A549 (cell line): ENCODE results near the gene SMCO4. TPM values are rescaled to one million over a fixed set of nuclear protein-coding genes. Genes with fewer than 3 reads are reported as not detected.

Experiments used
- ATAC-seq, 2 experiments: fragments of 200-7000 bp in 1 of 2; fragments of >200 bp in 1 of 2; cut with Nextera tagmentation in 1 of 2; cut with Tn5 transposase in 1 of 2; 3 replicates each; pipeline versions ENCODE4 v1.8.0 to v1.9.1; 2018 to 2020; ENCODE audit warnings: mild to moderate bottlenecking in 1 of 2, moderate library complexity in 1 of 2
- CTCF ChIA-PET: fragments of 300-600 bp; sonication (Branson Sonifier 250); formaldehyde crosslinking; extraction: SDS; loops from one replicate; lab custom pipeline; 2021; ENCODE audit warnings: antibody characterized with exemption, inconsistent platforms; lab: Yijun Ruan, JAX
- POLR2A ChIA-PET: fragments of 350-600 bp; formaldehyde crosslinking; extraction: SDS; loops from one replicate; lab custom pipeline; 2021; ENCODE audit warnings: antibody characterized with exemption, inconsistent platforms; lab: Yijun Ruan, JAX
- DNase-seq, 2 experiments: peaks; one replicate each; pipeline versions ENCODE4 v3.0.0 to v3.0.0-alpha.2; 2011 to 2016; ENCODE audit warnings: low read depth in 1 of 2, low spot score in 1 of 2
- FAIRE-seq: peaks from 2 replicates; lab custom pipeline; 2011; peaks lifted over from hg19 to GRCh38; lab: Jason Lieb, UNC
- H3K27ac ChIP-seq, 2 experiments: fragments of >200 bp; sonication (Bioruptor Twin); formaldehyde crosslinking; 3 replicates each; pipeline ENCODE4 v1.5.1; 2016 to 2017
- H3K4me1 ChIP-seq: fragments of >200 bp; sonication (Bioruptor Twin); formaldehyde crosslinking; 3 replicates; pipeline ENCODE4 v1.6.1; 2016
- H3K4me2 ChIP-seq: fragments of >200 bp; sonication (Bioruptor Twin); formaldehyde crosslinking; 3 replicates; pipeline ENCODE4 v1.6.1; 2016
- H3K4me3 ChIP-seq: fragments of >200 bp; sonication (Bioruptor Twin); formaldehyde crosslinking; 3 replicates; pipeline ENCODE4 v1.5.1; 2016
- H3K9me3 ChIP-seq: fragments of >200 bp; sonication (Bioruptor Twin); formaldehyde crosslinking; 3 replicates; pipeline ENCODE4 v1.6.1; 2016
- ATOH8 ChIP-seq: fragments of 250-450 bp; sonication (Bioruptor Pico); IDR thresholded peaks from 2 replicates; pipeline ENCODE4 v1.5.0; 2020; ENCODE audit warnings: low read depth, mild to moderate bottlenecking, moderate library complexity
- CBX8 ChIP-seq: fragments of 200-600 bp; sonication (generic); IDR thresholded peaks from 2 replicates; pipeline ENCODE4 v1.6.1; 2016
- CEBPB ChIP-seq, 2 experiments: fragments of >200 bp in 1 of 2; sonication (Bioruptor Twin) in 1 of 2; formaldehyde crosslinking in 1 of 2; IDR thresholded peaks; 2 replicates each; pipeline ENCODE4 v1.6.1; 2012 to 2016
- CTCF ChIP-seq: fragments of >200 bp; sonication (Bioruptor Twin); formaldehyde crosslinking; IDR thresholded peaks from 3 replicates; pipeline ENCODE4 v1.5.1; 2016
- E2F6 ChIP-seq: IDR thresholded peaks from 2 replicates; pipeline ENCODE4 v1.6.1; 2012; ENCODE audit warnings: low read depth, borderline replicate concordance
- ESRRA ChIP-seq: fragments of 150-350 bp; IDR thresholded peaks from 2 replicates; pipeline ENCODE4 v1.6.1; 2014; ENCODE audit warnings: mild to moderate bottlenecking, low read length, borderline replicate concordance
- HMGXB4 ChIP-seq: fragments of 250-450 bp; sonication (Bioruptor Pico); IDR thresholded peaks from 2 replicates; pipeline ENCODE4 v1.5.0; 2021; ENCODE audit warnings: mild to moderate bottlenecking, moderate library complexity, borderline replicate concordance
- JUN ChIP-seq, 2 experiments: fragments of >200 bp; sonication (Bioruptor Twin); formaldehyde crosslinking; IDR thresholded peaks; 2 replicates in 1 of 2; 3 replicates in 1 of 2; pipeline ENCODE4 v1.6.1; 2016 to 2017
- JUNB ChIP-seq: fragments of >200 bp; sonication (Bioruptor Twin); formaldehyde crosslinking; IDR thresholded peaks from 2 replicates; pipeline ENCODE4 v1.6.1; 2016
- KDM1A ChIP-seq: fragments of 200-600 bp; sonication (generic); IDR thresholded peaks from 2 replicates; pipeline ENCODE4 v1.6.1; 2016; ENCODE audit warnings: low read depth, mild to moderate bottlenecking
- KDM5A ChIP-seq: fragments of 200-600 bp; sonication (generic); IDR thresholded peaks from 2 replicates; pipeline ENCODE4 v1.6.1; 2016; ENCODE audit warnings: antibody characterized with exemption, mild to moderate bottlenecking
- PHF8 ChIP-seq: fragments of 200-600 bp; sonication (generic); IDR thresholded peaks from 2 replicates; pipeline ENCODE4 v1.6.1; 2016; ENCODE audit warnings: low read depth, mild to moderate bottlenecking, antibody characterized with exemption, moderate library complexity, borderline replicate concordance
- POLR2A ChIP-seq: IDR thresholded peaks from 2 replicates; pipeline ENCODE4 v1.6.1; 2012; ENCODE audit warnings: mild to moderate bottlenecking, low read length
- RARB ChIP-seq: fragments of 250-450 bp; sonication (Bioruptor Pico); IDR thresholded peaks from 2 replicates; pipeline ENCODE4 v1.8.0; 2021; ENCODE audit warnings: mild to moderate bottlenecking, moderate library complexity
- TFCP2L1 ChIP-seq: fragments of 250-450 bp; sonication (Bioruptor Pico); IDR thresholded peaks from 2 replicates; pipeline ENCODE4 v1.5.0; 2021; ENCODE audit warnings: mild to moderate bottlenecking
- TP53 ChIP-seq: fragments of 250-450 bp; sonication (Bioruptor Pico); IDR thresholded peaks from 2 replicates; pipeline ENCODE4 v1.5.0; 2021; ENCODE audit warnings: mild to moderate bottlenecking, moderate library complexity
- ZNF302 ChIP-seq: fragments of 250-450 bp; sonication (Bioruptor Pico); IDR thresholded peaks from 2 replicates; pipeline ENCODE4 v1.9.0; 2021; ENCODE audit warnings: inconsistent platforms, mild to moderate bottlenecking, moderate library complexity
- WGBS: methylation state at CpG from one replicate; pipeline ENCODE4 v1.1.6; 2017; ENCODE audit errors: missing lambda C conversion rate; 5-methylcytosine and 5-hydroxymethylcytosine counted together
- polyA plus RNA-seq, 4 experiments: library from polyadenylated mRNA; depleted of rRNA in 3 of 4; stranded (reverse); fragments of >200 nt; fragmentation: RNase III in 1 of 4; extraction: RNeasy Plus Mini Kit Qiagen cat#74134 plus additional on column Dnase treatment in 1 of 4; gene quantifications; 2 replicates in 3 of 4; 3 replicates in 1 of 4; pipeline ENCODE4 v1.2.3, GENCODE V29; 2011 to 2017

Gene SMCO4
- polyA plus RNA-seq, 2 of the 4 experiments (the other 2 are of a cell fraction) = 11.9 to 14.8 TPM

- H3K4me2 ChIP-seq = no peak overlapping the region
- no peak overlapping the region for H3K4me3 ChIP-seq
- H3K27ac ChIP-seq = no peak overlapping the region
- FAIRE-seq (no peak), ATAC-seq (no peak), DNase-seq (no peak)
- POLR2A ChIA-PET = no interaction called here
- H3K9me3 ChIP-seq = no peaks in the 10 kb centered on the region
- 74% methylated on average over 7 of the region's 7 CpGs for WGBS
- CTCF ChIA-PET = interaction anchor here (0.9 kb wide), 1 partner anchor 17 kb away, joined by 3 read pairs; no protein-coding TSS in a partner anchor
- TF ChIP-seq HMGXB4 (CRISPR knock-in tag) (no peak), CEBPB (IDR thresholded peaks at IDR 0.05) (no peak), E2F6 (no peak), KDM1A (no peak), PHF8 (no peak), JUN (IDR thresholded peaks at IDR 0.05) (no peak), JUNB (no peak)
- TF ChIP-seq, all 56 proteins: peak for 0
- no peaks in the 10 kb centered on the region for H3K4me1 ChIP-seq
Observed at GRCh38 chr11:93525601-93526345, 17.4 kb downstream of the SMCO4 start.

GRCh38 chr11:93524858-93525257 lies 18.3 kb downstream of the SMCO4 start:
- Histone ChIP-seq H3K4me1 (no peaks in the 10 kb centered on the region), H3K4me2 (no peak overlapping the region), H3K27ac (no peak overlapping the region), H3K4me3 (no peak overlapping the region), H3K9me3 (no peaks in the 10 kb centered on the region)
- no peak for TF ChIP-seq TFCP2L1 (CRISPR knock-in tag)
- no peak for TF ChIP-seq ZNF302 (CRISPR knock-in tag)
- TF ChIP-seq ATOH8 (CRISPR knock-in tag) = no peak
- no peak for TF ChIP-seq POLR2A
- TF ChIP-seq ESRRA = no peak
- no peak for TF ChIP-seq KDM5A
- no peak for TF ChIP-seq TP53 (CRISPR knock-in tag)
- no peak for TF ChIP-seq CTCF
- no peak for TF ChIP-seq HMGXB4 (CRISPR knock-in tag)
- no peak for TF ChIP-seq CBX8
- TF ChIP-seq RARB = no peak
- DNase-seq (no peak), FAIRE-seq (no peak), ATAC-seq (no peak)
- 100% methylated on average over 1 of the region's 2 CpGs for WGBS
- CTCF ChIA-PET = interaction anchor here (0.9 to 1.0 kb wide), 3 partner anchors 13 to 276 kb away, joined by 3 to 10 read pairs (median 3); no protein-coding TSS in a partner anchor
- POLR2A ChIA-PET = no interaction called here
